Stimulated activated CD4-positive, alpha-beta T cell treated with anti-CD3 and anti-CD28 coated beads, Interleukin-1b, Interleukin-23, amount 100 ng/mL, for 24 hours (primary cell): ENCODE measurements around the gene UCP1.
A peak's percentile ranks its signal among the peaks of the same experiment; 100 is the strongest.
"Not testable (repeated sequence)": the region's sequence is repeated elsewhere in the genome, so short reads cannot be mapped to it uniquely, and the experiment has no call there.

Source experiments
- DNase-seq, 4 experiments: peaks; one replicate each; pipeline ENCODE4 v3.0.0-alpha.2; 2020; ENCODE audit warnings: low read depth in 4 of 4, low spot score in 1 of 4

Gene UCP1

DNA sequence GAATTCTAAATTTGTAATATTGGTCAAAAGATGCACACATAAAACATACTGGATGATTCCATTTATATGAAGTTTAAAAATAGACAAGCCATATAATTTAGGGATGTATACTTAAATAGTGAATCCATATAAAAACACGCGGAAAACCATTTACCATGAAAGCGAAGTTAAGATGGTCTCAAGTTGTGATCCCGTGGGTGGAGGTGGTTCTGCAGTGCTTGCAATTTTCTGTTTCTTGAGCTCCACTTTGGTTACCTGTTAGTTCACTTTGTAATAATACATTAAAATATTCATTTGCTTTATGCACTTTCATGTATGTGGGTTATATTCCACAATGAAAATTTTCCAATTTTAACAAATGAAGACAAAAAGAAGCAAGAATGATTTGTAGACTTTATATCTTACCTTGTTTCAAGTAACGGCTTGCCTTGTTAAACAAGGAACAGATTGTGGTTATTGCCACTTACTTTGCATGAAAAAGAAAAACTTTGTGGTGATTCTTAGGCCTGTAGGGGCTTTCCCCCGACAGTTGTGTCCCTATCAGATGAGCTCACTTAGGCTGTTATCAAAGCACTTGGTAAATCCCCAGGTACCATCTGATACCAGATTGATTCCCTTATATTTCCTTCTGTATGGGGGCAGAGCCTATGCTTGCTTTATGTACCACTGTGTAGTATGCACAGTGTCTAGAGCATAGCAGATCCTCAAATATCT, 12.2 kb downstream of the UCP1 start:
- no peak for DNase-seq

DNA sequence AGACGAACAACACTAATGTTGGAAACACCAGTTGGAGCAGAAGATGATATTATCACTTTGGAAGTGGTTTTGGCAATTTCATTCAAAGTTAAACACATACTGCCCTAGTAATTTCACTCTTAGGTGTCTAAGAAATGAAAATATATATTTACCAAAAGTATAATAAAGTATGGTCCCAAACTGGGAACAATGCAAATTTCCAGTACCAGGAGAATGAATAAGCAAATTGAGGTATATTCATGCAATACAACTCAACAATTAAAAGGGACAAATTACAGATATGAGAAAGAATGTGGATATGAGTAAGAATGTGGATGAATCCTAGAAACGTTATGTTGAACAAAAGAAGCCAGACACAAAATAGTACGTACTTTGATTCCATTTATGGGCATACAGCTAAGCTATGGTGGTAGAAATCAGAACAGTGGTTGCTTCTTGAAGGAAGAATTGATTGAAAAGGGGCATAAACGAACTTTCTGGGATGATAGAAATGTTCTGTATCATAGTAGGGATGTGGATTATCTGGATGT, 34.7 kb downstream of the UCP1 start:
- DNase-seq = no peak

DNA sequence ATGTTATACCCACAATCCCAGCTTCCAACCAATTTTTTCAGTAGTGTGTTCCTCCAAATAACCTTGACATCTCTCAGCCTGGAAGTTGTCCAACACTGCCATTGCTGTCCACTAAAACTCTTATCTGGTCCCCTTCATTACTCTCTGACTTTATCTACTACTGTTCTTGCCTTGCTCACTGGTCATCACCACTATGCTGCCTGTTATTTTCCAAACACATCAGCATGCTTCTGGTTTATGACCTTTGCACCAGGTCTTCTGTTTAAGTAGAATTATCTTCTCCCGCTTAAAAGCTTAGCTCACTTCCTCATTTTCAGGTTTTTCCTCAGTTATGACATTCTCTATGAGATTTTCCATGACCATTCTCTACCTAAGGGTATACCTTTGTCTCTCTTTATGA, 39.3 kb downstream of the UCP1 start:
- DNase-seq = no peak

DNA sequence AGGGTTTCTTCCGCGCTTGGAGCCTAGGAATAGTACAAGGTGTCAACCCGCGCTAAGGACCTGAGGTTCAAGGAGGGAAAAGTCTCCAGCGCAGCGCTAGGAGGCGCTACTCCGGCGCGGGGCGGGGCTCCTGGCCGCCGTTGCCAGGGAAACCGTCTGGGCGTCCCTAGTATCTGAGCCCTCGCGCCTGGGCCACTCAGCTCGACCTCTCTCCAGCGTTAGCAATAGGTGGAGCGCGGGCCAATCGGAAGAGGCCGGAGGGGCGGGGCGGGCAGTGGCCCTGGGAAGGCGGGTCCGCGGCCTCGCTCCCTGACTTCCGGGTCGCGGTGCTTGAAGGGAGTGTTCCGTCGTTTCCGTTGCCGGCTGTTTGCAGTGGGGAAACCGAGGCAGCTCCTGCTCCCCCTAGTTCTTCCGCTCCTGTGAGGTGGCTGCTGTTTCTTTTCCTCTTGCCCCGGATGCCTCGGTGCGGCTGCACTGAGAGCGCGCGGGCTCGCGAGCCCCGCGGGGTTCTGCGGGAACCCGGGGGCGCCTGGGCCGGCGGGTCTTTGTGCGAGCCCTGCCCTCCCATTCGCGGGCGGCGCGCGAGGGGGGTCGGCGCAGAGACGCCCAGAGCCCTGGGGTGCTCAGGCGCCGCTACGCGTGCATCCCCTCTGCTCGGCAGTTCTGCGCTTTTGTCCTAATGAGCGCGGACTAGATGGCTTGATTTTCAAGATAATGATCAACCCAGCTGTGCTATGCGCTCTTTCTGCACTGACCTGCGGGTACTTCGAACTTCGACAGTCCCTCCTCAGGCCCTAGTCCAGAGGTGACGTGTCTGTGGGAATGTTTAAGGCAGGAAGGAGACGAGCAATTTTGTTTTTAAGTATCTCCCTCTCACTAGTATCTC, 44.7 kb downstream of the UCP1 start, which contains the start of gene ELMOD2:
Gene ELMOD2 (plus strand): TSS at position 312 of the 886 bp plus-strand sequence. CDS start 1,261 bp downstream, outside the sequence.
- peak; percentile 92 to 95 (median 94) for DNase-seq

DNA sequence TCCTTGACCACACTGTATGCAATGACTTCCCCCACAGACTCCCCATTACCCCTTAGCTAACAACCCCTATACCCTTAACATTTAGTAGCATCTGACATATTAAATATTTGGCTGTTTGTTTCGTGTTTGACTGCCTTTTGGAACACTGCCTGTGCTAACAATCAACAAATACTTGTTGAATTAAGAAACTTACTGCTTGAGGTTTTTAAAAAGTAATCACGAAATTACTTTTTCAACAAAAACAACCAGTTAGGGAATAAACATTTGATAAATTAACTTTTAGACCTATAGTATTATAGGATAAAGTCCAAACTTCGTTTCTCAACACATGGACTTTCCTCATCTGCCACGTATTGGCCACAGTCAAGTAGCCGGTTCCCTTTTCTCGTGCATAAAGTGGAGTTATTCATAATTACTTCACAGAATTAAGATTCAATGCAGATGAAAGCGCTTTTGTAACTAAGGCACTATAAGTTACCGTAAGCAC, 45.3 kb downstream of the UCP1 start:
- no peak for DNase-seq

DNA sequence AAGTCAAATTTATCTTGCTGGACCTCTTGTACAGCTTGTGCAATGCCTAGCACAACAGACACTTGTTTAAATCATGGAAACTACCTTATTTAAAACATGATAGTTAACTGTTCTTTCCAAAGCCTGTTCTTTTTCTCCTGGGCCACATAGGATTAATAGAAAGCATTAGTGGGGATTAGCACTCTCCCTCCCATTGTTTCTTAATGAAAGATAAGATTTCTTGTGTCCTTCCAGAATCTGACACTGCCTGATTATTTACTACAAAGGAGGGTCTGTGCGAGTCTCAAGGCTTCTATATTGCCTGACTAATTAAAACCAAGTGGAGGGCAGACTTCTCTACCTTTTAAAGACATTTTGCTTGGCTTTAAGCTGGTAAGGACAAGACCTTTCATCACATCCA, 53.3 kb downstream of the UCP1 start:
- no peak for DNase-seq

DNA sequence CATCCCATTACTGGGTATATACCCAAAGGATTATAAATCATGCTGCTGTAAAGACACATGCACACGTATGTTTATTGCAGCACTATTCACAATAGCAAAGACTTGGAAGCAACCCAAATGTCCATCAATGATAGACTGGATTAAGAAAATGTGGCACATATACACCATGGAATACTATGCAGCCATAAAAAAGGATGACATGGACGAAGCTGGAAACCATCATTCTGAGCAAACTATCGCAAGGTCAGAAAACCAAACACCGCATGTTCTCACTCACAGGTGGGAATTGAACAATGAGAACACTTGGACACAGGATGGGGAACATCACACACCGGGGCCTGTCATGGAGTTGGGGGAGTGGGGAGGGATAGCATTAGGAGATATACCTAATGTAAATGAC, 55.0 kb downstream of the UCP1 start:
- not testable (repeated sequence) for DNase-seq
